Glutamatergic neuron (in vitro differentiated cells): ENCODE measurements around the gene EIF3I. TPM values are rescaled to one million over a fixed set of nuclear protein-coding genes. Genes with fewer than 3 reads are reported as not detected.

Experiments
- DNase-seq: peaks from one replicate; pipeline ENCODE4 v3.0.0; 2022
- H3K27ac Mint-ChIP-seq: one replicate; pipeline ENCODE4 v1.8.0; 2020; ENCODE audit warnings: mild to moderate bottlenecking, mixed read lengths, inconsistent platforms; ENCODE audit not compliant: unreplicated experiment
- H3K27me3 Mint-ChIP-seq: one replicate; pipeline ENCODE4 v1.8.0; 2020; ENCODE audit warnings: mild to moderate bottlenecking, moderate library complexity, mixed read lengths, inconsistent platforms; ENCODE audit not compliant: unreplicated experiment
- H3K36me3 Mint-ChIP-seq: one replicate; pipeline ENCODE4 v1.8.0; 2020; ENCODE audit warnings: mild to moderate bottlenecking, mixed read lengths, inconsistent platforms; ENCODE audit not compliant: unreplicated experiment
- H3K4me1 Mint-ChIP-seq: one replicate; pipeline ENCODE4 v1.8.0; 2020; ENCODE audit warnings: mild to moderate bottlenecking, low read depth, mixed read lengths, inconsistent platforms; ENCODE audit not compliant: unreplicated experiment
- H3K4me3 Mint-ChIP-seq: one replicate; pipeline ENCODE4 v1.8.0; 2020; ENCODE audit warnings: mild to moderate bottlenecking, mixed read lengths, inconsistent platforms; ENCODE audit not compliant: unreplicated experiment
- H3K9me3 Mint-ChIP-seq: one replicate; pipeline ENCODE4 v1.8.0; 2020; ENCODE audit warnings: mild to moderate bottlenecking, moderate library complexity, mixed read lengths, inconsistent platforms; ENCODE audit not compliant: unreplicated experiment
- long read RNA-seq: library from polyadenylated mRNA; unstranded; transcript quantifications from one replicate; pipeline ENCODE4 v2.0.0, GENCODE V29; 2020; ENCODE audit not compliant: unreplicated experiment
- total RNA-seq: library from RNA; stranded (reverse); fragmentation: NEBNext Ultra II Directional; extraction: Animal tissue kit (Norgen Biotek cat#: 25700); gene quantifications from one replicate; pipeline ENCODE4 v1.2.1, GENCODE V29; 2021; ENCODE audit not compliant: unreplicated experiment
- TF ChIP-seq, protein P1 (sequence below): fragments of 200-600 bp; sonication (generic); IDR thresholded peaks from one replicate; pipeline ENCODE4 v1.5.0; 2021; ENCODE audit not compliant: partially characterized antibody, unreplicated experiment

Gene EIF3I
- 103 TPM for total RNA-seq
- long read RNA-seq, transcript EIF3I-202 (11 exons, 1,458 nt), result major isoform, 139 of 192 reads
- long read RNA-seq, partial matches to known transcripts, result 41 of 192 reads
- long read RNA-seq, other reads (novel, unspliced or antisense), result 12 of 192 reads

DNA sequence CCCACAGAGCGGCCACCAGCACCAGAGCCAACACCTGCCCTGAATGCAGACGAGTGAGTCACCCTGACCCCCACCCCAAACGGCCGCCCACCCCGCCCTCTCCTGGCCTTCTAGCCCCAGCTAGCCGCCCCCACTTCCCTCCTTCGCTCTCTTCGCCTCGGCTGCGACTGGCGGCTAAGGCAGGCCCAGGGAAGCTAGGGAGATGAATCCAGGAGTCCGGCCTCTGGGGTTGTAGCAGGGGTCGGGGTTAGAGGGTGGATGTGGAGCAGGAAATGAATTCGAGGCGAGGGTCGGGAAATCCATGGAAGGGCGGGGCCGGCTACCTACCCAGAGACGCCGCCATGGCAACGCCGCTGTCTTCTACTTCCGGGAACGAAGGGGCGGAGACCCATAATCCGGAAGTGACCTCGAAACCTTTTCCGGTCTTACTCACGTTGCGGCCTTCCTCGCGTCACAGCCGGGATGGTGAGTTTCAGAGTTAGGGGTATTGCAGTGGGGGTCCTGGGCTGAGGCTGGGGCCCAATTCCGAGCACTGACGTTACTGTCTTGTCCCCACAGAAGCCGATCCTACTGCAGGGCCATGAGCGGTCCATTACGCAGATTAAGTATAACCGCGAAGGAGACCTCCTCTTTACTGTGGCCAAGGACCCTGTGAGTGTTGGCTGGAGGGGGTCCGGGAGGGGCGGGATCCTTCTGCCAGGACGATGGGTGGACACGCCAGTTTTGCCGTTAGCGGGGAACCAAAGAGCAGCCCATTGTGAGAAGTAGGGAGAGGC lies at the start of gene EIF3I, which contains the start of gene TMEM234:
EIF3I (plus strand) TSS at position 428 of the 776 bp plus-strand sequence; CDS start at position 463, 35 bp downstream.
TMEM234 (minus strand) TSS at position 374 of the 776 bp plus-strand sequence; CDS start at position 343, 31 bp downstream.
- TF ChIP-seq, protein P1, sequence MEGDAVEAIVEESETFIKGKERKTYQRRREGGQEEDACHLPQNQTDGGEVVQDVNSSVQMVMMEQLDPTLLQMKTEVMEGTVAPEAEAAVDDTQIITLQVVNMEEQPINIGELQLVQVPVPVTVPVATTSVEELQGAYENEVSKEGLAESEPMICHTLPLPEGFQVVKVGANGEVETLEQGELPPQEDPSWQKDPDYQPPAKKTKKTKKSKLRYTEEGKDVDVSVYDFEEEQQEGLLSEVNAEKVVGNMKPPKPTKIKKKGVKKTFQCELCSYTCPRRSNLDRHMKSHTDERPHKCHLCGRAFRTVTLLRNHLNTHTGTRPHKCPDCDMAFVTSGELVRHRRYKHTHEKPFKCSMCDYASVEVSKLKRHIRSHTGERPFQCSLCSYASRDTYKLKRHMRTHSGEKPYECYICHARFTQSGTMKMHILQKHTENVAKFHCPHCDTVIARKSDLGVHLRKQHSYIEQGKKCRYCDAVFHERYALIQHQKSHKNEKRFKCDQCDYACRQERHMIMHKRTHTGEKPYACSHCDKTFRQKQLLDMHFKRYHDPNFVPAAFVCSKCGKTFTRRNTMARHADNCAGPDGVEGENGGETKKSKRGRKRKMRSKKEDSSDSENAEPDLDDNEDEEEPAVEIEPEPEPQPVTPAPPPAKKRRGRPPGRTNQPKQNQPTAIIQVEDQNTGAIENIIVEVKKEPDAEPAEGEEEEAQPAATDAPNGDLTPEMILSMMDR, result no peak
- Mint-ChIP-seq H3K36me3 (peaks cover 4% of the 10 kb centered on the region), H3K27me3 (peaks cover 2% of the 10 kb centered on the region), H3K9me3 (peaks cover 4% of the 10 kb centered on the region), H3K27ac (peak within 1 kb of the TSS; percentile 83), H3K4me3 (peak within 1 kb of the TSS; percentile 97), H3K4me1 (peaks cover 2% of the 10 kb centered on the region)
- DNase-seq, result peak; percentile 90

DNA sequence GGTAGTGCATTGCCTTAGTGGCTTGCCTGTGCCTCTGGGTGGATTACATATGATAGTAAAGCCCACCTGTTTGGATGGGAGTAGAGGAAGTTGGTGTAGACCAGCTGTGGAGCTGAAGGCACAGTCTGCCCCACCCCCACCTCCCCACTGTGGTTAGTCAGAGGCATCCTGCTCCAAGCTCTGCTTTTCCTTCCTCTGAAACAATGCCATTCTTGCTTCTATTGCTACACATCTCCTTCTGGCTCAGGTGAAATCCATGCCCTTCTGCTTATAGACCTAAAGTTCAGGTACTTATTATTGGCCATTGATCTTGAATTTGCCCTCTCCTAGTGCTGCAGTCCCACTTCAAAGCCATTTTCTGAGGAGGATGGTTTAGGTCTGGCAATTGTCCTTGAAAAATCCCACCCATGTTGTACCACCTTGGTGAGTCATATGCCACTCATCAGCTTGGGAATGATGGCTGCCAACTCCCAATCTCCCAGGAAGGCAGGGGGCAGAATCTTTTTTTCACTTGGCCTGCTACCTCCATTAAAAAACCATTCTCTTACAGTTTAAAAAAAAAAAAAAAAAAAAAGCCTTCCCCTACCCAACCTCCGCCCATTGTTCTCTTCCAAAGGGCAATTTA lies 49.5 kb upstream of the EIF3I start:
- no peaks in the 10 kb centered on the region for H3K4me1 Mint-ChIP-seq

DNA sequence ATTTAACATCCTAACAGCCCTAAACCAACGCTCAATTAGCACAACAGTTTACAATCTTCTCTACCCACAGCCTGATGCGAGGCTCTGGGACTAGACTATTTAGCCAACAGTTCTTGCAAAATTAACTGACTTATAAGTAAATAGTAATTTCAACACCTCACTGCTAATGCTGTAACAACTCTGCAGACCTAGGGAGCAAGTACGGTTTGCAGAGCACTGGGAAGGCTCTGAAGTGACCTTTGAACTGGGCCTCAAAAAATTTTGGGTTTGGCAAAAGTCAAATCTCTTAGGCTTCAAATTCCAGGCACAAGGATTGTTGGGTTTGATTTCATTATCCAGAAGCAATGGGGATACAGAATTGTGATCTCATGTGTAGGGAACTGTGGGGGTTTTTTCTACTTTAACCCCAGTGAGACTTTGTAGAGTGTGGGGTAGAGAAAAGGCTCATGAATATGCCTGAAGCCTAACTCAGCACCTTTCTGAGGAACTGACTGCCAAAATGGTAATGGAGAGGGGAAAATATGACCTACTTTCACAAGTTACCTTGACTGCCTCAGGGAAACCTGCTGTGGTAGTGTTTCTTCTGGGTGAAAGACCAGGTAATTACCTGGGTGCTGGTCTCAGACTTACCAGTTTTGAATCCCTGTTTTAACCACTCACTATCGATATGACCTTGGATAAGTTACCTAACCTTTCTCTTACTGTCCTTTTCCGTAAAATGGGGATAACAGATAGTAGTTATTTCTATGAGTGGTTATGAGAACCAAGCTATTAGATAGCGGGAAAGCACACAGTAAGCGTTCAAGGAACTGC lies 43.6 kb upstream of the EIF3I start:
- Mint-ChIP-seq H3K36me3 (no peaks in the 10 kb centered on the region), H3K9me3 (peaks cover 8% of the 10 kb centered on the region), H3K4me3 (peak overlapping the region; percentile 87), H3K4me1 (peaks cover 11% of the 10 kb centered on the region), H3K27ac (peak overlapping the region; percentile 95), H3K27me3 (peaks cover 5% of the 10 kb centered on the region)
- no peak for DNase-seq
- TF ChIP-seq, protein P1, result no peak

More for the DNA sequence above, 49.5 kb upstream of the EIF3I start:
- no peak overlapping the region for H3K27ac Mint-ChIP-seq
- H3K27me3 Mint-ChIP-seq, result no peaks in the 10 kb centered on the region
- no peaks in the 10 kb centered on the region for H3K9me3 Mint-ChIP-seq
- H3K36me3 Mint-ChIP-seq, result peaks cover 6% of the 10 kb centered on the region
- no peak overlapping the region for H3K4me3 Mint-ChIP-seq
- TF ChIP-seq, protein P1, result no peak
- no peak for DNase-seq

DNA sequence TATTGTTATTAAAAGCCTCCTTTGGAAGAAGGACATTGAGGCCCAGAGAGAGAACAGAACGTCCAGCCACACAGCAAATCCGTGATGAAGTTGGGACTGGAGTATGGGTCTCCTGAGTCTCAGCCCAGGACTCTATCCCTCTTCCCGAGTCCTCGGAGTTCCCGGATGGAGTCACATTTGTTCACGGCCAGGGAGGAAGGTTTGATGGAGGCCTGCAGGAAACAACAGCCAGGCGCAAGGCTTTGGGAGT lies 43.1 kb upstream of the EIF3I start:
- Mint-ChIP-seq H3K4me3 (peak overlapping the region; percentile 87), H3K9me3 (peaks cover 8% of the 10 kb centered on the region), H3K4me1 (peaks cover 11% of the 10 kb centered on the region), H3K27ac (peak overlapping the region; percentile 95), H3K27me3 (peaks cover 5% of the 10 kb centered on the region), H3K36me3 (no peaks in the 10 kb centered on the region)
- TF ChIP-seq, protein P1, result no peak
- DNase-seq, result peak; percentile 29
